Measurements from ENCODE around the gene ANKRD44.

ANKRD44 gene

GRCh38 chr2:197237291-197238042, 73.1 kb downstream of the ANKRD44 start:
- DNase-seq (ENCODE audit: low read depth) = no peak
- TF ChIP-seq CTCF (conservative IDR thresholded peaks at IDR 0.05; ENCODE audit: low read depth, low read length) = no peak
- H3K4me3 ChIP-seq (ENCODE audit: low read depth, low read length) = no peak overlapping the region

- no peak for DNase-seq (ENCODE audit: low read depth)
- TF ChIP-seq CTCF (conservative IDR thresholded peaks at IDR 0.05; ENCODE audit: low read depth, low read length) = no peak
- H3K4me3 ChIP-seq (ENCODE audit: low read depth, low read length) = no peak overlapping the region
Observed at GRCh38 chr2:197236816-197237215, 73.8 kb downstream of the ANKRD44 start.

GRCh38 chr2:197236159-197236558, 74.4 kb downstream of the ANKRD44 start:
- no peak overlapping the region for H3K4me3 ChIP-seq (ENCODE audit: low read depth, low read length)
- no peak for DNase-seq (ENCODE audit: low read depth)
- TF ChIP-seq CTCF (conservative IDR thresholded peaks at IDR 0.05; ENCODE audit: low read depth, low read length) = no peak

- TF ChIP-seq CTCF (conservative IDR thresholded peaks at IDR 0.05; ENCODE audit: low read depth, low read length) = no peak
- DNase-seq (ENCODE audit: low read depth) = no peak
- H3K4me3 ChIP-seq (ENCODE audit: low read depth, low read length) = no peak overlapping the region
Observed at GRCh38 chr2:197235711-197236110, 74.9 kb downstream of the ANKRD44 start.

GRCh38 chr2:197234671-197235191, 75.8 kb downstream of the ANKRD44 start:
- no peak for DNase-seq (ENCODE audit: low read depth)
- no peak overlapping the region for H3K4me3 ChIP-seq (ENCODE audit: low read depth, low read length)
- TF ChIP-seq CTCF (conservative IDR thresholded peaks at IDR 0.05; ENCODE audit: low read depth, low read length) = no peak

- no peak for TF ChIP-seq CTCF (conservative IDR thresholded peaks at IDR 0.05; ENCODE audit: low read depth, low read length)
- no peak for DNase-seq (ENCODE audit: low read depth)
- H3K4me3 ChIP-seq (ENCODE audit: low read depth, low read length) = no peak overlapping the region
Observed at GRCh38 chr2:197233473-197233872, 77.1 kb downstream of the ANKRD44 start.

GRCh38 chr2:197232010-197232409, 78.6 kb downstream of the ANKRD44 start:
- no peak for TF ChIP-seq CTCF (conservative IDR thresholded peaks at IDR 0.05; ENCODE audit: low read depth, low read length)
- no peak for DNase-seq (ENCODE audit: low read depth)
- H3K4me3 ChIP-seq (ENCODE audit: low read depth, low read length) = no peak overlapping the region
